LNCAP (cell line): ENCODE measurements around the gene CYTH4.

ENCODE experiments used
- CTCF ChIP-seq: fragments of 450-650 bp; IDR thresholded peaks from 2 replicates; pipeline ENCODE4 v1.5.1; 2017; ENCODE audit warnings: mild to moderate bottlenecking

Gene CYTH4

GRCh38 chr22:37306494-37306829 is 24.2 kb downstream of the CYTH4 start:
- no peak for TF ChIP-seq CTCF

- TF ChIP-seq CTCF = no peak
These were observed 26.3 kb downstream of the CYTH4 start for GRCh38 chr22:37308385-37309200.

- TF ChIP-seq CTCF = no peak
These were observed 27.1 kb downstream of the CYTH4 start for GRCh38 chr22:37309211-37310074.

- TF ChIP-seq CTCF = no peak
These were observed 27.8 kb downstream of the CYTH4 start for GRCh38 chr22:37310075-37310606.

- TF ChIP-seq CTCF = no peak
These were observed 28.7 kb downstream of the CYTH4 start for GRCh38 chr22:37310815-37311595.

- no peak for TF ChIP-seq CTCF
These were observed 29.5 kb downstream of the CYTH4 start for GRCh38 chr22:37311761-37312312.
